OCI-LY3 (cell line): ENCODE data around the gene BANF2.

ENCODE experiments used
- H2AFZ ChIP-seq: fragments of 200-600, 300-600 bp; shearing (Covaris generic); 2 replicates; pipeline ENCODE4 v1.6.0; 2014; ENCODE audit warnings: antibody characterized with exemption, low read depth, low read length
- H3K27ac ChIP-seq: fragments of 200-600, 300-600 bp; sonication (generic); 2 replicates; pipeline ENCODE4 v1.5.1; 2014; ENCODE audit warnings: mild to moderate bottlenecking, low read length, moderate library complexity, mixed read lengths
- H3K27me3 ChIP-seq: fragments of 200-600, 300-600 bp; sonication (generic); 2 replicates; pipeline ENCODE4 v1.6.1; 2014; ENCODE audit warnings: low read depth, low read length, mixed read lengths
- H3K36me3 ChIP-seq: fragments of 200-600, 300-600 bp; sonication (generic); replicated peaks from 2 replicates; pipeline ENCODE3; 2014; ENCODE audit warnings: low read depth, low read length, mixed read lengths
- H3K4me1 ChIP-seq: fragments of 300-600, 200-600 bp; sonication (generic); 2 replicates; pipeline ENCODE4 v1.6.1; 2014; ENCODE audit warnings: low read length, mixed read lengths
- H3K4me2 ChIP-seq: fragments of 200-600, 300-600 bp; sonication (generic); 2 replicates; pipeline ENCODE4 v1.6.1; 2014; ENCODE audit warnings: low read length, mixed read lengths
- H3K4me3 ChIP-seq: fragments of 300-600, 200-600 bp; sonication (generic); 2 replicates; pipeline ENCODE4 v1.5.1; 2014; ENCODE audit warnings: antibody characterized with exemption, mild to moderate bottlenecking, low read length, moderate library complexity
- H3K79me2 ChIP-seq: fragments of 300-600, 200-600 bp; shearing (Covaris generic); 2 replicates; pipeline ENCODE4 v1.6.1; 2014; ENCODE audit warnings: mild to moderate bottlenecking, low read length, mixed read lengths
- H3K9ac ChIP-seq: fragments of 300-600, 200-600 bp; shearing (Covaris generic); 2 replicates; pipeline ENCODE4 v1.6.0; 2014; ENCODE audit warnings: mild to moderate bottlenecking, low read length, moderate library complexity
- H3K9me3 ChIP-seq: fragments of 200-600, 300-600 bp; shearing (Covaris generic); 2 replicates; pipeline ENCODE4 v1.6.1; 2014; ENCODE audit warnings: low read length, mixed read lengths; ENCODE audit not compliant: insufficient read depth
- H4K20me1 ChIP-seq: fragments of 200-600, 300-600 bp; sonication (generic); 2 replicates; pipeline ENCODE4 v1.6.1; 2016; ENCODE audit warnings: low read length, mixed read lengths; ENCODE audit not compliant: insufficient read depth
- CTCF ChIP-seq: fragments of 200-600, 300-600 bp; sonication (generic); IDR thresholded peaks from 2 replicates; pipeline ENCODE4 v1.5.1; 2014; ENCODE audit warnings: antibody characterized with exemption, low read length, low read depth
- EZH2phosphoT487 ChIP-seq: fragments of 200-600 bp; shearing (Covaris generic); IDR thresholded peaks from 2 replicates; pipeline ENCODE4 v1.6.1; 2018; ENCODE audit warnings: antibody characterized with exemption, mixed run types, low read depth

Gene BANF2

GRCh38 chr20:17727351-17727750 lies 27.6 kb downstream of the BANF2 start:
- H2AFZ ChIP-seq: no peak overlapping the region
- no peaks in the 10 kb centered on the region for H3K79me2 ChIP-seq
- H3K36me3 ChIP-seq: no peaks in the 10 kb centered on the region
- H3K9ac ChIP-seq: no peak overlapping the region
- H3K4me3 ChIP-seq: no peak overlapping the region
- no peaks in the 10 kb centered on the region for H4K20me1 ChIP-seq
- H3K27me3 ChIP-seq: peaks cover 49% of the 10 kb centered on the region
- no peak overlapping the region for H3K4me2 ChIP-seq
- no peak for TF ChIP-seq CTCF
- TF ChIP-seq EZH2phosphoT487: no peak
- H3K27ac ChIP-seq: no peak overlapping the region
- H3K9me3 ChIP-seq: no peaks in the 10 kb centered on the region
- H3K4me1 ChIP-seq: no peaks in the 10 kb centered on the region

GRCh38 chr20:17728074-17728473 lies 28.3 kb downstream of the BANF2 start:
- no peaks in the 10 kb centered on the region for H3K79me2 ChIP-seq
- H3K9ac ChIP-seq: no peak overlapping the region
- H3K4me3 ChIP-seq: no peak overlapping the region
- no peaks in the 10 kb centered on the region for H3K4me1 ChIP-seq
- TF ChIP-seq EZH2phosphoT487 (no peak), CTCF (no peak)
- H3K36me3 ChIP-seq: no peaks in the 10 kb centered on the region
- peaks cover 42% of the 10 kb centered on the region for H3K27me3 ChIP-seq
- no peaks in the 10 kb centered on the region for H4K20me1 ChIP-seq
- no peak overlapping the region for H3K4me2 ChIP-seq
- H3K9me3 ChIP-seq: no peaks in the 10 kb centered on the region
- no peak overlapping the region for H3K27ac ChIP-seq
- no peak overlapping the region for H2AFZ ChIP-seq

GRCh38 chr20:17730071-17730470 lies 30.3 kb downstream of the BANF2 start:
- Histone ChIP-seq H3K4me2 (no peak overlapping the region), H3K4me3 (no peak overlapping the region), H3K4me1 (no peaks in the 10 kb centered on the region), H3K9ac (no peak overlapping the region), H4K20me1 (no peaks in the 10 kb centered on the region), H2AFZ (no peak overlapping the region), H3K27ac (no peak overlapping the region), H3K79me2 (no peaks in the 10 kb centered on the region), H3K9me3 (no peaks in the 10 kb centered on the region), H3K27me3 (peaks cover 31% of the 10 kb centered on the region), H3K36me3 (no peaks in the 10 kb centered on the region)
- TF ChIP-seq CTCF (no peak), EZH2phosphoT487 (no peak)

GRCh38 chr20:17731233-17731632 lies 31.5 kb downstream of the BANF2 start:
- Histone ChIP-seq H3K4me1 (no peaks in the 10 kb centered on the region), H2AFZ (no peak overlapping the region), H3K36me3 (no peaks in the 10 kb centered on the region), H3K9me3 (no peaks in the 10 kb centered on the region), H3K9ac (no peak overlapping the region), H3K4me2 (no peak overlapping the region), H3K79me2 (no peaks in the 10 kb centered on the region), H3K27me3 (peaks cover 24% of the 10 kb centered on the region), H4K20me1 (no peaks in the 10 kb centered on the region), H3K4me3 (no peak overlapping the region), H3K27ac (no peak overlapping the region)
- TF ChIP-seq EZH2phosphoT487 (no peak), CTCF (no peak)
